Type B pancreatic cell (in vitro differentiated cells): ENCODE data around the gene ZNRF1. TPM values are rescaled to one million over a fixed set of nuclear protein-coding genes. Genes with fewer than 3 reads are reported as not detected.

ENCODE experiments used
- DNase-seq: peaks from one replicate; pipeline ENCODE4 v3.0.0; 2021; ENCODE audit warnings: mixed read lengths; ENCODE audit not compliant: unreplicated experiment; ENCODE audit errors: extremely low spot score
- H3K27ac Mint-ChIP-seq: 2 replicates; pipeline ENCODE4 v1.8.0; 2021; ENCODE audit warnings: mild to moderate bottlenecking, mixed read lengths
- H3K27me3 Mint-ChIP-seq: 2 replicates; pipeline ENCODE4 v1.8.0; 2021; ENCODE audit warnings: mixed read lengths
- H3K36me3 Mint-ChIP-seq: 2 replicates; pipeline ENCODE4 v1.8.0; 2021; ENCODE audit warnings: mixed read lengths
- H3K4me1 Mint-ChIP-seq: one replicate; pipeline ENCODE4 v1.8.0; 2021; ENCODE audit warnings: mixed read lengths; ENCODE audit not compliant: unreplicated experiment
- H3K4me3 Mint-ChIP-seq: 2 replicates; pipeline ENCODE4 v1.8.0; 2021; ENCODE audit warnings: mild to moderate bottlenecking, mixed read lengths
- H3K9me3 Mint-ChIP-seq: 2 replicates; pipeline ENCODE4 v1.8.0; 2021; ENCODE audit warnings: mixed read lengths
- CTCF ChIP-seq: fragments of 200-600 bp; sonication (generic); conservative IDR thresholded peaks from 2 replicates; pipeline ENCODE4 v1.5.0; 2021; ENCODE audit warnings: antibody characterized with exemption, mild to moderate bottlenecking
- total RNA-seq: library from RNA; stranded (reverse); gene quantifications from 2 replicates; pipeline ENCODE4 v1.2.1, GENCODE V29; 2021; ENCODE audit warnings: low replicate concordance

ZNRF1 gene
- total RNA-seq, 1 donor from 2014 or later = 49.2 TPM

GRCh38 chr16:75112734-75113491 is 114.1 kb downstream of the ZNRF1 start:
- no peaks in the 10 kb centered on the region for H3K9me3 Mint-ChIP-seq
- peaks cover 4% of the 10 kb centered on the region for H3K36me3 Mint-ChIP-seq
- no peak overlapping the region for H3K4me3 Mint-ChIP-seq
- no peaks in the 10 kb centered on the region for H3K27me3 Mint-ChIP-seq
- H3K4me1 Mint-ChIP-seq = peaks cover 9% of the 10 kb centered on the region
- TF ChIP-seq CTCF = no peak
- H3K27ac Mint-ChIP-seq = no peak overlapping the region
- no peak for DNase-seq

- Mint-ChIP-seq H3K27ac (no peak overlapping the region), H3K4me3 (no peak overlapping the region), H3K9me3 (no peaks in the 10 kb centered on the region), H3K4me1 (peaks cover 9% of the 10 kb centered on the region), H3K36me3 (no peaks in the 10 kb centered on the region), H3K27me3 (no peaks in the 10 kb centered on the region)
- no peak for TF ChIP-seq CTCF
- DNase-seq = no peak
Observed at GRCh38 chr16:75113541-75114121, 114.8 kb downstream of the ZNRF1 start.

- no peaks in the 10 kb centered on the region for H3K36me3 Mint-ChIP-seq
- H3K9me3 Mint-ChIP-seq = no peaks in the 10 kb centered on the region
- no peak overlapping the region for H3K4me3 Mint-ChIP-seq
- DNase-seq = no peak
- H3K27ac Mint-ChIP-seq = no peak overlapping the region
- TF ChIP-seq CTCF = no peak
- no peaks in the 10 kb centered on the region for H3K27me3 Mint-ChIP-seq
- H3K4me1 Mint-ChIP-seq = peaks cover 9% of the 10 kb centered on the region
Observed at GRCh38 chr16:75114179-75114945, 115.5 kb downstream of the ZNRF1 start.

DNA sequence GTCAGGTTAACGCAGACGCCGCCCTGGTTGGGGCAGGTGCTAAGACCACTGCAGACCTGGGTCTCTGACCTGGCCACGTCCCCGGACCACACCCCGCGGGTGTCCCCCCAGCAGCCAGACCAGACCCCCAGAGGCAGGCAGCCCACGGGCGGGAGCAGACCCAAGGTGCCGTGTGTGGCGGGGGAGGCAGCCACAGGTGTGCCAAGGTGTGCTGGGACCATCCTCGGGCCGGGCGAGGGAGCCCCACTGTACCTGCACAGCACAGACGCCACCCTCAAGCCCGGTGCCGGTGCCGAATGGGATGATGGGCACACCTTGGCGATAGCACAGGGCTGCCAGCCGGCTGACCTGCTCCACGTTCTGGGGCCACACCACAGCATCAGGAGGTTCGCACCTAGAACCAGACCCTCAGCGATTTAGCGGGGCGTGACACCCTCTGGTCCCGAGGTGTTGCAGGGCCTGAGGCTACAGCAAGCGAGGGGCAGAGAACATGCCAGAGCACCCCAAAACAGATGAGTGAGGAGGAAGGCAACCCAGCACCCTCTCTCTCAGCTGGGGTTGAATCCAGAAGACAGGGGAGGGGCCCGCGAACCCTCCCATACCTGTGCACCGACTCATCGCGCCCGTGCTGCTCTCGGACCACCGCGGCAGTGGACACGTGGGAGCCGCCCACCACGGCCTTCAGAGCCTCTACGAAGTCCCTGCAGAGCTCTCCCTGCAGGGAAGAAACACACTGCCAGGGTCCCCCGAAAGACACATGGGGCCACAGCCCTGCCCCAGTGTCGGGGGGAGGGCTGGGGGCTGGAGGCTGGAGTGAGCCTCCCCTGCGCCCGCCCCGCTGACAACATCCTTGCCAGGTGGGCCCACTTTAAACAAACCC is 116.4 kb downstream of the ZNRF1 start:
- Mint-ChIP-seq H3K9me3 (no peaks in the 10 kb centered on the region), H3K36me3 (no peaks in the 10 kb centered on the region), H3K27ac (no peak overlapping the region), H3K4me1 (peaks cover 9% of the 10 kb centered on the region), H3K4me3 (no peak overlapping the region), H3K27me3 (no peaks in the 10 kb centered on the region)
- no peak for TF ChIP-seq CTCF
- no peak for DNase-seq
